HEK293T (cell line): ENCODE results near the gene GAST.

Experiments
- CTCF ChIA-PET: fragments of 350-600 bp; formaldehyde crosslinking; extraction: SDS; loops from one replicate; lab custom pipeline; 2021; ENCODE audit warnings: antibody characterized with exemption, inconsistent platforms; lab: Yijun Ruan, JAX
- POLR2A ChIA-PET: fragments of 350-600 bp; formaldehyde crosslinking; extraction: SDS; loops from one replicate; lab custom pipeline; 2020; ENCODE audit warnings: antibody characterized with exemption, inconsistent platforms; lab: Yijun Ruan, JAX
- DNase-seq: peaks from one replicate; pipeline ENCODE4 v3.0.0; 2012; ENCODE audit warnings: mixed read lengths; ENCODE audit errors: extremely low spot score
- ARNT ChIP-seq: fragments of 450-650 bp; IDR thresholded peaks from 2 replicates; pipeline ENCODE4 v1.6.1; 2017; ENCODE audit warnings: mild to moderate bottlenecking
- BHLHE40 ChIP-seq: fragments of 450-650 bp; IDR thresholded peaks from 2 replicates; pipeline ENCODE4 v1.6.1; 2016; ENCODE audit warnings: mild to moderate bottlenecking, moderate library complexity, borderline replicate concordance
- CTBP1 ChIP-seq: fragments of 450-650 bp; IDR thresholded peaks from 2 replicates; pipeline ENCODE4 v1.6.1; 2016; ENCODE audit warnings: borderline replicate concordance
- ELF4 ChIP-seq: fragments of 450-650 bp; IDR thresholded peaks from 2 replicates; pipeline ENCODE4 v1.6.1; 2017; ENCODE audit warnings: antibody characterized with exemption
- FOXA1 ChIP-seq: fragments of 450-650 bp; IDR thresholded peaks from 2 replicates; pipeline ENCODE4 v1.6.1; 2016; ENCODE audit warnings: mild to moderate bottlenecking
- FOXK2 ChIP-seq: fragments of 450-650 bp; IDR thresholded peaks from 2 replicates; pipeline ENCODE4 v1.6.1; 2016; ENCODE audit warnings: mild to moderate bottlenecking
- FOXM1 ChIP-seq: fragments of 450-650 bp; IDR thresholded peaks from 2 replicates; pipeline ENCODE4 v1.6.1; 2017; ENCODE audit warnings: mild to moderate bottlenecking, borderline replicate concordance
- HDGF ChIP-seq: fragments of 450-650 bp; IDR thresholded peaks from 2 replicates; pipeline ENCODE4 v1.6.1; 2017; ENCODE audit warnings: antibody characterized with exemption, borderline replicate concordance
- L3MBTL2 ChIP-seq: fragments of 450-650 bp; conservative IDR thresholded peaks from 2 replicates; pipeline ENCODE4 v1.6.1; 2016; ENCODE audit warnings: mild to moderate bottlenecking
- LEF1 ChIP-seq: fragments of 450-650 bp; IDR thresholded peaks from 2 replicates; pipeline ENCODE4 v1.6.1; 2017; ENCODE audit warnings: mild to moderate bottlenecking, borderline replicate concordance
- NFRKB ChIP-seq: fragments of 450-650 bp; IDR thresholded peaks from 2 replicates; pipeline ENCODE4 v1.6.1; 2016; ENCODE audit warnings: mild to moderate bottlenecking, moderate library complexity
- SP1 ChIP-seq: fragments of 450-650 bp; IDR thresholded peaks from 2 replicates; pipeline ENCODE4 v1.6.1; 2017
- SUZ12 ChIP-seq: fragments of 450-650 bp; IDR thresholded peaks from 2 replicates; pipeline ENCODE4 v1.6.1; 2016; ENCODE audit warnings: mild to moderate bottlenecking
- TARDBP ChIP-seq: fragments of 450-650 bp; IDR thresholded peaks from 2 replicates; pipeline ENCODE4 v1.6.1; 2016
- ZNF384 ChIP-seq: fragments of 450-650 bp; IDR thresholded peaks from 2 replicates; pipeline ENCODE4 v1.6.1; 2016
- TF ChIP-seq, protein P1 (sequence below): fragments of 450-650 bp; IDR thresholded peaks from 2 replicates; pipeline ENCODE4 v1.6.1; 2016

Gene GAST

GRCh38 chr17:41748275-41748674 lies 36.1 kb downstream of the GAST start:
- CTCF ChIA-PET: interaction anchor here (0.6 to 1.1 kb wide), 4 partner anchors 29 to 82 kb away, joined by 3 to 4 read pairs (median 4); no protein-coding TSS in a partner anchor
- DNase-seq: no peak
- POLR2A ChIA-PET: interaction anchor here (0.6 kb wide), 1 partner anchor 38 kb away, joined by 3 read pairs; the partner anchor contains the start of gene JUP
- TF ChIP-seq FOXA1 (no peak), L3MBTL2 (no peak), FOXK2 (no peak), BHLHE40 (no peak), SP1 (no peak), CTBP1 (no peak), HDGF (no peak), ARNT (no peak), ZNF384 (no peak), ELF4 (no peak), FOXM1 (no peak), SUZ12 (no peak), LEF1 (no peak)
- TF ChIP-seq, protein P1, sequence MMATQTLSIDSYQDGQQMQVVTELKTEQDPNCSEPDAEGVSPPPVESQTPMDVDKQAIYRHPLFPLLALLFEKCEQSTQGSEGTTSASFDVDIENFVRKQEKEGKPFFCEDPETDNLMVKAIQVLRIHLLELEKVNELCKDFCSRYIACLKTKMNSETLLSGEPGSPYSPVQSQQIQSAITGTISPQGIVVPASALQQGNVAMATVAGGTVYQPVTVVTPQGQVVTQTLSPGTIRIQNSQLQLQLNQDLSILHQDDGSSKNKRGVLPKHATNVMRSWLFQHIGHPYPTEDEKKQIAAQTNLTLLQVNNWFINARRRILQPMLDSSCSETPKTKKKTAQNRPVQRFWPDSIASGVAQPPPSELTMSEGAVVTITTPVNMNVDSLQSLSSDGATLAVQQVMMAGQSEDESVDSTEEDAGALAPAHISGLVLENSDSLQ: no peak

- ChIA-PET POLR2A (interaction anchor here (0.9 to 2.0 kb wide), 3 partner anchors 36 to 62 kb away, joined by 3 to 7 read pairs (median 6); partner anchors contain the start of genes EIF1, JUP and P3H4), CTCF (interaction anchor here (0.5 to 1.2 kb wide), 4 partner anchors 35 to 498 kb away, joined by 3 to 8 read pairs (median 4); partner anchors contain the start of gene JUP)
- TF ChIP-seq TARDBP (no peak), BHLHE40 (no peak), CTBP1 (no peak), L3MBTL2 (no peak), NFRKB (no peak), ARNT (no peak), ELF4 (no peak), ZNF384 (no peak), FOXK2 (no peak)
- TF ChIP-seq, protein P1: no peak
- DNase-seq: no peak
Measured at GRCh38 chr17:41750862-41751261, 38.7 kb downstream of the GAST start.

- CTCF ChIA-PET: interaction anchor here (0.5 to 1.0 kb wide), 2 partner anchors 35 to 497 kb away, joined by 4 read pairs; partner anchors contain the start of gene JUP
- POLR2A ChIA-PET: interaction anchor here (1.9 to 2.0 kb wide), 2 partner anchors 35 to 63 kb away, joined by 6 to 7 read pairs; partner anchors contain the start of genes EIF1 and JUP
- no peak for DNase-seq
- TF ChIP-seq FOXM1 (no peak), BHLHE40 (no peak)
Measured at GRCh38 chr17:41751288-41751687, 39.2 kb downstream of the GAST start.

- no peak for DNase-seq
- POLR2A ChIA-PET: interaction anchor here (1.2 to 2.4 kb wide), 3 partner anchors 19 to 32 kb away, joined by 3 to 6 read pairs (median 6); partner anchors contain the start of gene JUP
- TF ChIP-seq ZNF384: no peak
- TF ChIP-seq TARDBP: no peak
- no peak for TF ChIP-seq L3MBTL2
- TF ChIP-seq SUZ12: no peak
- TF ChIP-seq FOXM1: no peak
- TF ChIP-seq ARNT: no peak
- CTCF ChIA-PET: interaction anchor here (0.9 to 3.0 kb wide), 2 partner anchors 32 to 48 kb away, joined by 5 to 9 read pairs; partner anchors contain the start of gene JUP
Measured at GRCh38 chr17:41754066-41754465, 41.9 kb downstream of the GAST start.

DNA sequence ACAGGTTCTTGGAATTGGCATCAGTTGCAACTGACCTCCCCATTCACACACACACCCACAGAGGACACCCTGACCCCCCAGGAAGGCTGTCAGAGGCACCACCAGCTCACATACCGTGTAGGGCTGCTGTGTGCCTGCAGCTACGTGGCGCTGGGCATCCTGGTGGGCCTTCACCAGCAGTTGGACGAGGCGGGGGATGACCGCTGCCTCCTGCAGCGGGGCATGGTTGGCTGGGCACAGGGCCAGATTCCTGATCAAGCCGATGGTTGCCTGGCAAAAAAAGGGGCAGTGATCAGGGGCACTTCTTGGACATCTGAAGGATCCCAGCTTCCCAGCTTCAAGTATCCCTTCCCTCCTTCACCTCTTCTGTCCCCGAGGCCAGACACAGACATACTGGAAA lies 46.5 kb downstream of the GAST start:
- POLR2A ChIA-PET: interaction anchor here (1.4 kb wide), 1 partner anchor 53 kb away, joined by 3 read pairs; the partner anchor contains the start of gene P3H4
- no peak for TF ChIP-seq BHLHE40
- no peak for TF ChIP-seq ARNT
- no peak for TF ChIP-seq ZNF384
- TF ChIP-seq, protein P1: no peak
- no peak for TF ChIP-seq HDGF
- DNase-seq: no peak
- CTCF ChIA-PET: interaction anchor here (0.6 to 1.5 kb wide), 3 partner anchors 10 to 79 kb away, joined by 3 to 5 read pairs (median 3); partner anchors contain the start of genes JUP and KLHL10

GRCh38 chr17:41760878-41761277 lies 48.7 kb downstream of the GAST start:
- TF ChIP-seq ZNF384: no peak
- no peak for TF ChIP-seq FOXA1
- TF ChIP-seq L3MBTL2: no peak
- no peak for TF ChIP-seq SP1
- TF ChIP-seq LEF1: no peak
- no peak for TF ChIP-seq ELF4
- no peak for TF ChIP-seq BHLHE40
- no peak for TF ChIP-seq TARDBP
- TF ChIP-seq FOXK2: no peak
- no peak for TF ChIP-seq HDGF
- no peak for TF ChIP-seq NFRKB
- ChIA-PET POLR2A (no interaction called here), CTCF (interaction anchor here (0.7 to 1.2 kb wide), 2 partner anchors 25 to 33 kb away, joined by 3 to 4 read pairs; no protein-coding TSS in a partner anchor)
- no peak for DNase-seq
